Esophagus (tissue), 2 donors: ENCODE data around the gene STRBP. TPM values are rescaled to one million over a fixed set of nuclear protein-coding genes. Genes with fewer than 3 reads are reported as not detected.
"Not testable (repeated sequence)": the region's sequence is repeated elsewhere in the genome, so short reads cannot be mapped to it uniquely, and the experiment has no call there.

ENCODE experiments used
- H3K27ac ChIP-seq, 2 donors: one replicate each; pipeline ENCODE4 v1.5.1; 2013; ENCODE audit warnings: low read depth in 2 of 2, mild to moderate bottlenecking in 2 of 2, inconsistent platforms in 1 of 2, low read length in 1 of 2, moderate library complexity in 1 of 2
- H3K27me3 ChIP-seq, 2 donors: one replicate each; pipeline ENCODE4 v1.6.1; 2013; ENCODE audit warnings: low read length in 2 of 2, control low read depth in 1 of 2, mild to moderate bottlenecking in 1 of 2; ENCODE audit not compliant: insufficient read depth in 2 of 2, control insufficient read depth in 1 of 2
- H3K36me3 ChIP-seq, 2 donors: one replicate each; pipeline ENCODE4 v1.6.1; 2013; ENCODE audit warnings: low read length in 1 of 2; ENCODE audit not compliant: control insufficient read depth in 2 of 2, insufficient read depth in 2 of 2
- H3K4me1 ChIP-seq, 2 donors: one replicate each; pipeline ENCODE4 v1.6.1; 2013; ENCODE audit warnings: low read length in 1 of 2; ENCODE audit not compliant: control insufficient read depth in 2 of 2, insufficient read depth in 2 of 2
- H3K4me3 ChIP-seq, 2 donors: one replicate each; pipeline ENCODE4 v1.5.1; 2013; ENCODE audit warnings: low read length in 2 of 2, mild to moderate bottlenecking in 2 of 2, low read depth in 1 of 2, moderate library complexity in 1 of 2
- H3K9me3 ChIP-seq, 2 donors: one replicate each; pipeline ENCODE4 v1.6.1; 2013; ENCODE audit warnings: mild to moderate bottlenecking in 2 of 2, low read depth in 1 of 2, low read length in 1 of 2, moderate library complexity in 1 of 2; ENCODE audit not compliant: control insufficient read depth in 2 of 2, insufficient read depth in 1 of 2
- WGBS, 2 donors: extraction: QIAGEN DNeasy Blood & Tissue Kit; methylation state at CpG; one replicate each; pipeline ENCODE4 v1.1.7; 2013; 5-methylcytosine and 5-hydroxymethylcytosine counted together
- polyA plus RNA-seq, 2 donors: library from polyadenylated mRNA; stranded (reverse); fragments of 200-250 nt; gene quantifications; one replicate each; pipeline ENCODE4 v1.2.3, GENCODE V29; 2013
- donor health status: healthy with polysubstance abuse.
- donor health status: Bipolar disorder and iron deficiency.

Gene STRBP
- polyA plus RNA-seq, 2 donors = 16.9 to 26.9 TPM

DNA sequence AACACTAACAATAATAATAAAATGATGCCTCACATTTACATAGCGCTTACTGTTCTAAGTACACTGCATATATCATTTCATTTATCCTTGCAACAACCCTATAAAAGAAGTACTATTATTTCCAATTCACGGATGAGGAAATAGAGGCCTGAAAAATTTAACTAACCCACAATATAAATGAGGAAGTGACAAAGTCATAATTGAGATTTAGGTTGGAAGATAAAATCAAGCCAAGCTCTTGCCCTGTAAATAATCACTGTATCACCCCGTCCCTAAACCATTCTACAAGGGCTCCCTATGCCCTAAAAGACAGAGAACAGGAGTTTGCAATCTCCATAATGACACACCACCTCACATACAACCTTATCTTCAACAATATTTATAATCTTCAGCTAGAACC lies 49.6 kb downstream of the STRBP start:
- 76 to 93% methylated on average over 3 of the region's 3 CpGs for WGBS, 2 donors
- H3K36me3 ChIP-seq = no peaks in the 10 kb centered on the region
- H3K27ac ChIP-seq = no peak overlapping the region
- no peaks in the 10 kb centered on the region for H3K27me3 ChIP-seq
- H3K4me1 ChIP-seq = no peaks in the 10 kb centered on the region
- no peak overlapping the region for H3K4me3 ChIP-seq
- H3K9me3 ChIP-seq = no peaks in the 10 kb centered on the region

DNA sequence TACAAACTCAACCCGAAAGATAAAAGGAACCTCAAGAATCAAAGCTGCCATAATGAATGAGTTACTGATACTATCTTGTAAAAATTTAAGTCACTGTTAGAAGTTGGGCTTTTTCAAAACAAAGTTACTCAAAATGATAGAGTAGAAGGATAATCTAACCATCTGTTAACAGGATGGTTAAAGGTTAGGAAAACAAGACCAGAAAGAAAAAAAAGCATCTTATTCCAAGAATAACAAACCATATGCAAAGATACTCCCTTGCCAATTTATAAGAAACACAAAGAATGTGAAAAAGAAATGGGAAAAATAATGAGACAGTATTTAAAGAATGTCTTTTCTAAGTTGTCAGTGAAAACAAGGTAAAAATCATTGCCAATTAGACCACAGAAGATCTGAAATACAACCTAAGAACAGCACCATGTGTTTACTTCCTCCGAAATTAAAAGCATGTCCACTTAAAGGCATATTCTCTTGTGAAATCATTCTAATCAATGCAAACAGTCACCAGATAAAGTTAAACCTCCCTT lies 51.2 kb downstream of the STRBP start:
- Histone ChIP-seq H3K4me3 (no peak overlapping the region), H3K4me1 (no peaks in the 10 kb centered on the region), H3K27ac (no peak overlapping the region), H3K27me3 (no peaks in the 10 kb centered on the region), H3K36me3 (no peaks in the 10 kb centered on the region), H3K9me3 (no peaks in the 10 kb centered on the region)
- WGBS, 2 donors = 57 to 70% methylated on average over 2 of the region's 2 CpGs

DNA sequence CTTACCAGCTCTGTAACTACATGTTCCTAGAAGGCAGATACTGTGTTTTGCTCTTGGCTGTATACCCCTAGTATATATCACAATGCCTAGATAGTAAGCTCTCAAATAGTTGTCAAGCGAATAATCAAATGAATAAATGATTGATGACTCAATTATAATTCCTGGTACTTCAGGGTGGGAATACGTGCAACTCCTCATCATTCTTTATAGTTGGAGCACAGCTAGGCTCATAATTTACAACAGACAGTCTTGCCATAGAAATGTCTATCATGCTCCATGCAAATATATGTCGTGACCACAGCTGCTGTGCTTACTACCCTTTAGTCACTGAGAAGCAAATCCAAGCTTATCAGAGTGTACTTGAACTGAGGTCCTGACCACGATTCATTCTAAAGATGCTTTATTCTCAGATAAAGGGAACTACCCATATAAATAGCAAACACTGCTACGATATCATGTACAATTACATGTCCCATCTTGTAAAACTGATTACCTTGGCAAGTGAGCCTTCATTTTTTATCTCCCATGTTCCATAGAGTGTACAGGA lies 52.1 kb downstream of the STRBP start:
- Histone ChIP-seq H3K27me3 (no peaks in the 10 kb centered on the region), H3K9me3 (no peaks in the 10 kb centered on the region), H3K4me3 (no peak overlapping the region), H3K36me3 (no peaks in the 10 kb centered on the region), H3K27ac (no peak overlapping the region), H3K4me1 (no peaks in the 10 kb centered on the region)
- 53 to 63% methylated on average over 5 of the region's 5 CpGs for WGBS, 2 donors

DNA sequence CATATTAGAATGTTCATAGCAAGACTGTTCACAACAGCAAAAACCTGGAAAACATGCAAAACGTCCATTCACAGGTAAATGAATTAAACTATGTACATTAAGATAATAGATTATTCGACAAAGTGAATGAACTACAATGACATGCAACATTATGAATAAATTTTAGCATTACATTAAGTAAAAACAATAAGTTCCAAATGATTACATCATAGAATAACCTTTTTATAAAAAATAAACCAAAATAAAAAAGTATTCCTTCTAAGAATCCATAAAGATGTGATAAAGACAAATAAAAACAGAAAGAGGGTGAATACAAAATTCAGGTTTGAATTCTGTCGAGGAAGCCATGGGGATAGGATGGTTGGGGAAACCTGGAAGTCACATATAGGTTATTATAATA lies 57.3 kb downstream of the STRBP start:
- H3K27me3 ChIP-seq = no peaks in the 10 kb centered on the region
- H3K9me3 ChIP-seq = no peaks in the 10 kb centered on the region
- no peak overlapping the region for H3K4me3 ChIP-seq
- no peak overlapping the region for H3K27ac ChIP-seq
- 95% methylated on average over 3 of the region's 3 CpGs for WGBS, 2 donors
- no peaks in the 10 kb centered on the region for H3K4me1 ChIP-seq
- no peaks in the 10 kb centered on the region for H3K36me3 ChIP-seq

DNA sequence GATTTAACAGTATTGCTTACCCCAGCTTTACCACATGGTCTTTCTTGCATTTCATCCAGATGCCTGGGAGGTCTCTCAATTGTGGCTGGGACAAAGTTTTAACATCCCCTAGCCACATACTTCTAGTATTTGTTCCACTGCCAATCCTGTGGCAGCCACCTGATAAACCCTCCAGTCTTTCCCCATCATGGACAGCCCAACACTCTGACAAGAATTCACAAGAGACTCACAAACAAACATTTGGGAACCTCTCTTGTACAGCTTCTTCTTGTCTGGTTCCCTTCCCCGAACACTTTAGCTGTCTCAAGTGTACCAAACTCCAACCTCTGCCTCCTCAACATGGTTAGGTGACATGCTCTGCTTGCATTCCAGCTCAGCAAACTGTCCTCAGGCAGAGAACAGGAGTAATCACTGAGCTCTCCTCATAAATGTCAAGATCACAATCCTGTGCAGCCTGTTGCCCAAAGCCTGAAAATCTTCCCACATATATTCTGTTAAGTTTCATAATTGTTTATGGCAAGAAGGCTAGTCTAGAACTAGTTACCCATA lies 59.7 kb downstream of the STRBP start:
- WGBS, 2 donors = 95 to 96% methylated on average over 1 of the region's 1 CpG
- Histone ChIP-seq H3K27me3 (no peaks in the 10 kb centered on the region), H3K9me3 (no peaks in the 10 kb centered on the region), H3K4me3 (no peak overlapping the region), H3K27ac (no peak overlapping the region), H3K4me1 (no peaks in the 10 kb centered on the region), H3K36me3 (no peaks in the 10 kb centered on the region)

DNA sequence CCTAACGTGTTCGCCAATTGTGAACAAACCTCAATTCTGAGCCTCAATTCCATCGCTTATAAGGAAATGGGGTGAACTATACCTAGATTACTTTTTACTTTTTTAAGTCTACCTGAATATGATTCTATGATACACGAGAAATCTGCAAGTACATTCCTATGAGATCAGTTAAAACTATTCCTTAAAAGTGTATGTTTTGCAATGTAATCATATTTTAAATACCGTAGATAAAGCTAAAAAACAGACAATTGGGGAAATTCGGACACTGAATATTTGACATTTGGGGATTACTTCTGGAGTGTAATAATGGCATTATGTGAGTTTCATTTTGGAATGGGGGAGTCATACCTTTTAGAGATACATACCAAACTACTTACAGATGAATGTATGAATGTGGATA lies 62.3 kb downstream of the STRBP start:
- H3K4me1 ChIP-seq = no peaks in the 10 kb centered on the region
- H3K27ac ChIP-seq = no peak overlapping the region
- H3K4me3 ChIP-seq = no peak overlapping the region
- H3K36me3 ChIP-seq = no peaks in the 10 kb centered on the region
- WGBS, 2 donors = 97% methylated on average over 6 of the region's 6 CpGs
- no peaks in the 10 kb centered on the region for H3K27me3 ChIP-seq
- H3K9me3 ChIP-seq = no peaks in the 10 kb centered on the region

DNA sequence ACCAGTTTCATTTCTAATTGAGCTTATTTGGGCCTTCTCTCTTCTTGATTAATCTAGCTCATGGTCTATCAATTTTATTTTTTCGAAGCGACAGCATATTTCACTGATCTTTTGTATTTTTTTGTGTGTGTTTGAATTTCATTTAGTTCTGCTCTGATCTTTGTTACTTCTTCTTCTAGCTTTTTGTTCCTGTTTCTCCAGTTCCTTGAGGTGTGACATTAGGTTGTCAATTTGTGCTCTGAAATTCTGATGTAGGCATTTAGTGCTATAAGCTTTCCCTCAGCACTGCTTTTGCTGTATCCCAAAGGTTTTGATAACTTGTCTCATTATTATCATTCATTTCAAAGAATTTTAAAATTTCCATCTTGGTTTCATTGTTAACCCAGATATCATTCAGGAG lies 67.3 kb downstream of the STRBP start:
- Histone ChIP-seq H3K4me1 (no peaks in the 10 kb centered on the region), H3K36me3 (no peaks in the 10 kb centered on the region), H3K9me3 (no peaks in the 10 kb centered on the region), H3K4me3 (no peak overlapping the region), H3K27ac (no peak overlapping the region), H3K27me3 (no peaks in the 10 kb centered on the region)
- 72 to 94% methylated on average over 2 of the region's 2 CpGs for WGBS, 2 donors

DNA sequence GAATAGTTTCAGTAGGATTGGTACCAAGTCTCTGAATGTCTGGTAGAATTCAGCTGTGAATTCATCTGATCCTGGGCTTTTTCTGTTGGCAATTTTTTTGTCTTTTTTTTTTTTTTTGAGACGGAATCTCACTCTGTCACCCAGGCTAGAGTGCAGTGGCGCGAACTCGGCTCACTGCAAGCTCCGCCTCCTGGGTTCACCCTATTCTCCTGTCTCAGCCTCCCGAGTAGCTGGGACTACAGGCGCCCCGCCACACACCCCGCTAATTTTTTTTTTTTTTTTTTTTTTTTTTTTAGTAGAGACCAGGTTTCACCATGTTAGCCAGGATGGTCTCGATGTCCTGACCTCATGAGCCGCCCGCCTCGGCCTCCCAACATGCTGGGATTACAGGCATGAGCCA lies 67.9 kb downstream of the STRBP start:
- H3K9me3 ChIP-seq, H3K27ac ChIP-seq, H3K4me3 ChIP-seq, H3K27me3 ChIP-seq, H3K4me1 ChIP-seq, H3K36me3 ChIP-seq: not testable (repeated sequence)
- WGBS, 2 donors = 96 to 99% methylated on average over 13 of the region's 13 CpGs

DNA sequence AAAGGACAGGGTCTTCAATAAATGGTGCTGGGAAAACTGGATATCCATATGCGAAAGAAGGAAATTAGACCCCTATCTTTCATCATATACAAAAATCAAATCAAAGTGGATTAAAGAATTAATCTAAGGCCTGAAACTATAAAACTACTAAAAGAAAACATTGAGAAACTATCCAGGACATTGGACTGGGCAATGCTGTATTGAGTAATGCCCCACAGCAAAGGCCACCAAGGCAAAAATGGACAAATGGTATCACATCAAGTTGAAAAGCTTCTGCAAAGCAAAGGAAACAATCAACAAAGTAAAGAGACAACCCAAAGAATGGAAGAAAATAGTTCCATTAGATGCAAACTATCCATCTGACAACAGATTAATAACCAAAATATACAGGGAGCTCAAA lies 72.3 kb downstream of the STRBP start:
- no peak overlapping the region for H3K27ac ChIP-seq
- H3K4me3 ChIP-seq = no peak overlapping the region
- H3K27me3 ChIP-seq = no peaks in the 10 kb centered on the region
- 91 to 97% methylated on average over 1 of the region's 1 CpG for WGBS, 2 donors
- no peaks in the 10 kb centered on the region for H3K36me3 ChIP-seq
- no peaks in the 10 kb centered on the region for H3K9me3 ChIP-seq
- no peaks in the 10 kb centered on the region for H3K4me1 ChIP-seq

DNA sequence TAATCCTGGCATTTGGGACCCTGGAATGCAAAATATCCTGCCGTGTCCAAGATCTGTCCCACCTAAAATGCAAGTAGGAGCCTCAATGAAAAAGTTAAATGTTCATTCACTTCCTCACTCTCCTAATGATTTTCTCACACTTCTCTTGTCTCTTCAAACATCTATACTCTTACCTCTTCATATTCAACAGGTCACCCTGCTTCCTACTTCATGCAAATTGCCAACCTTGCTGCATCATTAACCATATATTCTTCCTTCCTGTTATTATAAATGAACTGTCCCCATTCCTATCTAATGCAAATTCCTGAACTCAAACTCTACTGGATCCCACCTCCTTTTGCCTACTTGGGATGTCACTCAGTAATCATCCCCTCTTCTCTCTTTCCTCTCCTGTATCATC lies 74.4 kb downstream of the STRBP start:
- Histone ChIP-seq H3K4me3 (no peak overlapping the region), H3K27ac (no peak overlapping the region)

More for the DNA sequence above, 74.4 kb downstream of the STRBP start:
- Histone ChIP-seq H3K9me3 (no peaks in the 10 kb centered on the region), H3K4me1 (no peaks in the 10 kb centered on the region), H3K27me3 (no peaks in the 10 kb centered on the region), H3K36me3 (no peaks in the 10 kb centered on the region)
- WGBS, 2 donors = 92 to 94% methylated on average over 1 of the region's 1 CpG
